H1 (cell line): Measurements from ENCODE around the gene NR2C2. TPM values are rescaled to one million over a fixed set of nuclear protein-coding genes. Genes with fewer than 3 reads are reported as not detected.

Source experiments
- CTCF ChIA-PET: fragments of 300-600 bp; sonication (Branson Sonifier 250); formaldehyde crosslinking; loops from one replicate; lab custom pipeline; 2021; ENCODE audit not compliant: partially characterized antibody; lab: Charles Lee
- POLR2A ChIA-PET: fragments of 300-600 bp; sonication (Branson Sonifier 250); formaldehyde crosslinking; loops from one replicate; lab custom pipeline; 2021; ENCODE audit warnings: inconsistent platforms; ENCODE audit not compliant: partially characterized antibody; lab: Charles Lee
- DNase-seq, 2 experiments: peaks; one replicate each; pipeline versions ENCODE4 v3.0.0 to v3.0.0-alpha.2; 2010 to 2022; ENCODE audit warnings: low spot score in 2 of 2, low read depth in 1 of 2, mixed read lengths in 1 of 2
- FAIRE-seq: peaks from 2 replicates; lab custom pipeline; 2011; peaks lifted over from hg19 to GRCh38; lab: Jason Lieb, UNC
- H2AFZ ChIP-seq: 2 replicates; pipeline ENCODE4 v1.8.1; 2012; ENCODE audit warnings: low read length, inconsistent platforms
- H2AK5ac ChIP-seq: 2 replicates; pipeline ENCODE4 v1.6.1; 2013; ENCODE audit warnings: low read depth, low read length
- H2BK120ac ChIP-seq: replicated peaks from 2 replicates; pipeline ENCODE3; 2013; ENCODE audit warnings: low read depth, low read length, inconsistent platforms
- H2BK12ac ChIP-seq: 2 replicates; pipeline ENCODE4 v1.6.1; 2013; ENCODE audit warnings: low read depth, low read length
- H2BK15ac ChIP-seq: 2 replicates; pipeline ENCODE4 v1.6.1; 2013; ENCODE audit warnings: low read length
- H2BK20ac ChIP-seq: 2 replicates; pipeline ENCODE4 v1.6.1; 2013; ENCODE audit warnings: low read length
- H2BK5ac ChIP-seq: 2 replicates; pipeline ENCODE4 v1.6.1; 2013; ENCODE audit warnings: low read depth, low read length
- H3K14ac ChIP-seq: 2 replicates; pipeline ENCODE4 v1.6.1; 2013; ENCODE audit warnings: inconsistent platforms; ENCODE audit not compliant: insufficient read length
- H3K18ac ChIP-seq: 2 replicates; pipeline ENCODE4 v1.6.1; 2013; ENCODE audit warnings: low read length; ENCODE audit errors: extremely low read depth
- H3K23ac ChIP-seq: 2 replicates; pipeline ENCODE4 v1.6.1; 2013; ENCODE audit warnings: inconsistent platforms; ENCODE audit not compliant: insufficient read length
- H3K23me2 ChIP-seq: 2 replicates; pipeline ENCODE4 v1.6.1; 2013; ENCODE audit warnings: low read depth, low read length
- H3K27ac ChIP-seq: 2 replicates; pipeline ENCODE4 v1.6.1; 2011; ENCODE audit warnings: low read depth, low read length, inconsistent platforms
- H3K27me3 ChIP-seq, 4 experiments: replicated peaks in 1 of 4; 1 replicate in 1 of 4; 2 replicates in 3 of 4; pipeline versions ENCODE4 v1.6.1 to v1.8.1; 2011 to 2013; ENCODE audit warnings: low read length in 3 of 4, mild to moderate bottlenecking in 3 of 4, inconsistent platforms in 2 of 4, mixed read lengths in 2 of 4, moderate library complexity in 1 of 4; ENCODE audit not compliant: control insufficient read depth in 3 of 4, insufficient read depth in 3 of 4; ENCODE audit errors: extremely low read depth in 1 of 4
- H3K36me3 ChIP-seq, 4 experiments: 2 replicates each; pipeline versions ENCODE4 v1.6.1 to v1.8.1; 2011 to 2013; ENCODE audit warnings: mild to moderate bottlenecking in 4 of 4, low read length in 3 of 4, moderate library complexity in 2 of 4, control low read depth in 1 of 4, inconsistent platforms in 1 of 4; ENCODE audit not compliant: insufficient read depth in 4 of 4, control insufficient read depth in 2 of 4
- H3K4ac ChIP-seq: replicated peaks from 2 replicates; pipeline ENCODE3; 2013; ENCODE audit warnings: low read length, low read depth, mixed read lengths, inconsistent platforms; ENCODE audit not compliant: insufficient read length
- H3K4me1 ChIP-seq, 4 experiments: replicated peaks in 1 of 4; 1 replicate in 1 of 4; 2 replicates in 3 of 4; pipeline versions ENCODE4 v1.6.1 to v1.8.1; 2011 to 2013; ENCODE audit warnings: low read length in 3 of 4, inconsistent platforms in 2 of 4, mixed read lengths in 1 of 4; ENCODE audit not compliant: insufficient read depth in 4 of 4, control insufficient read depth in 3 of 4
- H3K4me2 ChIP-seq, 2 experiments: 2 replicates each; pipeline versions ENCODE4 v1.6.1 to v1.8.1; 2011 to 2013; ENCODE audit warnings: low read depth in 2 of 2, low read length in 2 of 2, control low read depth in 1 of 2, inconsistent platforms in 1 of 2, mild to moderate bottlenecking in 1 of 2; ENCODE audit not compliant: insufficient read depth in 1 of 2
- H3K4me3 ChIP-seq, 4 experiments: fragments of 200-600, 300-600 bp in 1 of 4; sonication (generic), shearing (Covaris generic), sonication (Bioruptor Twin) in 1 of 4; 2 replicates each; pipeline versions ENCODE4 v1.5.1 to v1.8.1; 2011 to 2016; ENCODE audit warnings: low read length in 4 of 4, low read depth in 3 of 4, control low read depth in 2 of 4, inconsistent platforms in 2 of 4, mild to moderate bottlenecking in 2 of 4, mixed read lengths in 1 of 4, moderate library complexity in 1 of 4; ENCODE audit not compliant: insufficient read depth in 2 of 4; ENCODE audit errors: extremely low read depth in 1 of 4
- H3K56ac ChIP-seq: replicated peaks from 2 replicates; pipeline ENCODE3; 2013; ENCODE audit warnings: low read depth, mild to moderate bottlenecking, mixed read lengths, low read length, inconsistent platforms; ENCODE audit not compliant: insufficient read length
- H3K79me1 ChIP-seq: 2 replicates; pipeline ENCODE4 v1.6.1; 2013; ENCODE audit warnings: low read depth, low read length, control low read depth
- H3K79me2 ChIP-seq, 2 experiments: 2 replicates each; pipeline versions ENCODE4 v1.6.1 to v1.8.1; 2012 to 2013; ENCODE audit warnings: low read length in 2 of 2, mild to moderate bottlenecking in 2 of 2, inconsistent platforms in 1 of 2; ENCODE audit not compliant: insufficient read depth in 2 of 2, control insufficient read depth in 1 of 2
- H3K9ac ChIP-seq, 4 experiments: replicated peaks in 1 of 4; 1 replicate in 1 of 4; 2 replicates in 3 of 4; pipeline versions ENCODE4 v1.6.1 to v1.8.1; 2011 to 2013; ENCODE audit warnings: low read depth in 3 of 4, low read length in 3 of 4, control low read depth in 2 of 4, mild to moderate bottlenecking in 2 of 4, moderate library complexity in 2 of 4, inconsistent platforms in 1 of 4; ENCODE audit errors: extremely low read depth in 1 of 4
- H3K9me3 ChIP-seq, 2 experiments: 2 replicates each; pipeline versions ENCODE4 v1.6.1 to v1.8.1; 2012 to 2013; ENCODE audit warnings: mild to moderate bottlenecking in 2 of 2, moderate library complexity in 2 of 2, control low read depth in 1 of 2, inconsistent platforms in 1 of 2, low read depth in 1 of 2, low read length in 1 of 2, mixed read lengths in 1 of 2; ENCODE audit not compliant: insufficient read depth in 2 of 2
- H4K20me1 ChIP-seq, 2 experiments: replicated peaks in 1 of 2; 2 replicates each; pipeline versions ENCODE3 to v1.8.1; 2011 to 2013; ENCODE audit warnings: inconsistent platforms in 2 of 2, low read length in 2 of 2, mild to moderate bottlenecking in 1 of 2; ENCODE audit not compliant: insufficient read depth in 2 of 2, control insufficient read depth in 1 of 2
- H4K5ac ChIP-seq: 2 replicates; pipeline ENCODE4 v1.6.1; 2013; ENCODE audit warnings: low read length, low read depth, mixed read lengths, inconsistent platforms; ENCODE audit not compliant: insufficient read length
- H4K8ac ChIP-seq: 2 replicates; pipeline ENCODE4 v1.8.0; 2013; ENCODE audit warnings: mild to moderate bottlenecking, moderate library complexity, low read length, inconsistent platforms; ENCODE audit not compliant: insufficient read depth; ENCODE audit errors: extremely low read depth
- H4K91ac ChIP-seq: replicated peaks from 2 replicates; pipeline ENCODE3; 2013; ENCODE audit warnings: low read length, mixed read lengths, inconsistent platforms; ENCODE audit not compliant: insufficient read length
- BRCA1 ChIP-seq: IDR thresholded peaks from 2 replicates; pipeline ENCODE4 v1.6.1; 2012; ENCODE audit warnings: low read depth, low read length, improper control_type of control experiment
- KDM5A ChIP-seq: fragments of 200-600 bp; IDR thresholded peaks from 2 replicates; pipeline ENCODE4 v1.7.1; 2012; ENCODE audit warnings: mild to moderate bottlenecking, low read length, inconsistent platforms, mixed read lengths
- RFX5 ChIP-seq: IDR thresholded peaks from 2 replicates; pipeline ENCODE4 v1.6.1; 2011; ENCODE audit warnings: low read depth, low read length, improper control_type of control experiment, borderline replicate concordance
- WGBS, 2 experiments: shearing (Covaris generic) in 1 of 2; methylation state at CpG; one replicate each; pipeline versions ENCODE4 v1.1.6 to v1.1.7; 2013 to 2015; ENCODE audit warnings: low lambda C conversion rate in 2 of 2, mixed read lengths in 2 of 2, inconsistent platforms in 1 of 2, low coverage in 1 of 2, missing lambda C conversion rate in 1 of 2; ENCODE audit not compliant: insufficient replicate concordance in 2 of 2, insufficient coverage in 1 of 2, insufficient read length in 1 of 2; ENCODE audit errors: extremely low coverage in 1 of 2, missing lambda C conversion rate in 1 of 2; 5-methylcytosine and 5-hydroxymethylcytosine counted together
- polyA plus RNA-seq, 7 experiments: library from polyadenylated mRNA; depleted of rRNA in 3 of 7; stranded (reverse) in 5 of 7; unstranded in 2 of 7; fragments of >200 nt in 5 of 7; fragments of 200-250 nt in 2 of 7; gene quantifications; 1 replicate in 5 of 7; 2 replicates in 1 of 7; 4 replicates in 1 of 7; pipeline versions ENCODE4 v1.2.1 to v1.2.3, GENCODE V29; 2011 to 2013; ENCODE audit warnings: missing spikeins in 2 of 7, mixed read lengths in 2 of 7
- total RNA-seq: library from RNA; stranded (reverse); fragmentation: NEBNext Ultra II Directional; extraction: Animal tissue kit (Norgen Biotek cat#: 25700); gene quantifications from 2 replicates; pipeline ENCODE4 v1.2.1, GENCODE V29; 2021

Gene NR2C2
- total and polyA plus RNA-seq, 2 of the 8 experiments (the other 6 are each of a cell fraction or from before 2014, with no cell fraction given), result 16.6 to 44.4 TPM

DNA sequence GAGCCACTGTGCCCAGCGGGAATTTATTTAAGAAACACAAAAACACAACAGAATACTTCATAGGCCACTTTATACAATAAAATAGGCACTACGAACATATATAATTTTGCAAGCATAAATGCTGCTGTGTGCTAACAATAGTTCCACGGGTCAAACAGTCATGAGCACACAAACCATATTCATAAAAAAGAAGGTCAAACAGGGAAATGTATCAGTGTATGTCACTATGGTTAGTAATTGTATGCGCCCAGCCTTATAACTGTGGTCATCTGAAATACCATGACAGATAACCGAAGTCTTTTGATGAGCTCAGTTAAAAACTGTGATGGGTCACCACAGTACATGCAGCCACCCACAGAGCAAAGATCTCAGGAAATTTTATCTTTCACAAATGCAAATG is 38.1 kb upstream of the NR2C2 start:
- no peak overlapping the region for H3K4me3 ChIP-seq
- H4K91ac ChIP-seq, result no peak overlapping the region
- H2BK5ac ChIP-seq, result no peak overlapping the region
- H3K4me2 ChIP-seq, result no peak overlapping the region
- H3K27me3 ChIP-seq, result no peaks in the 10 kb centered on the region
- no peaks in the 10 kb centered on the region; a peak in 2 of 7 replicates for H3K4me1 ChIP-seq
- no peak overlapping the region for H3K4ac ChIP-seq
- DNase-seq (no peak), FAIRE-seq (no peak)
- H4K8ac ChIP-seq, result no peak overlapping the region
- no peak overlapping the region for H3K18ac ChIP-seq
- no peaks in the 10 kb centered on the region for H3K79me2 ChIP-seq
- no peak overlapping the region for H3K14ac ChIP-seq
- TF ChIP-seq RFX5 (no peak), KDM5A (no peak), BRCA1 (no peak)
- no peaks in the 10 kb centered on the region for H3K23me2 ChIP-seq
- H2BK20ac ChIP-seq, result no peak overlapping the region
- H3K27ac ChIP-seq, result no peak overlapping the region
- ChIA-PET POLR2A (no interaction called here), CTCF (interaction anchor here (1.7 to 21.0 kb wide), 4 partner anchors 13 to 117 kb away, joined by 6 to 337 read pairs (median 184); no protein-coding TSS in a partner anchor)
- H3K36me3 ChIP-seq, result peaks cover 0 to 2% (median 0%) of the 10 kb centered on the region in 4 experiments; a peak in 1 of 8 replicates
- no peak overlapping the region for H3K23ac ChIP-seq
- no peaks in the 10 kb centered on the region for H4K20me1 ChIP-seq
- H3K56ac ChIP-seq, result no peak overlapping the region
- H2AK5ac ChIP-seq, result no peak overlapping the region
- no peak overlapping the region for H3K9ac ChIP-seq
- H4K5ac ChIP-seq, result no peak overlapping the region
- no peak overlapping the region for H2BK12ac ChIP-seq
- H2BK120ac ChIP-seq, result no peak overlapping the region
- H3K79me1 ChIP-seq, result no peaks in the 10 kb centered on the region
- 0 out of 4 replicates have a peak, but pooled peaks cover 0 to 4% of the 10 kb centered on the region in 2 experiments for H3K9me3 ChIP-seq
- H2BK15ac ChIP-seq, result no peak overlapping the region
- WGBS, 2 experiments, result 89% methylated on average over 5 of the region's 5 CpGs; no CpG with 5 or more reads in 1 of the 2 experiments
- no peak overlapping the region for H2AFZ ChIP-seq
